GM12891 (cell line): ENCODE results near the gene TNK2.
"Not testable (repeated sequence)": the region's sequence is repeated elsewhere in the genome, so short reads cannot be mapped to it uniquely, and the experiment has no call there.

Experiments used
- DNase-seq: peaks from one replicate; pipeline ENCODE4 v3.0.0; 2011; ENCODE audit warnings: low spot score; ENCODE audit not compliant: insufficient read length
- FAIRE-seq: peaks from 2 replicates; lab custom pipeline; 2011; peaks lifted over from hg19 to GRCh38; lab: Jason Lieb, UNC
- PAX5 ChIP-seq: IDR thresholded peaks from 2 replicates; pipeline ENCODE4 v1.6.1; 2011; ENCODE audit warnings: low read length, moderate library complexity, mild to moderate bottlenecking; ENCODE audit not compliant: insufficient read depth, severe bottlenecking
- POLR2A ChIP-seq: IDR thresholded peaks from 2 replicates; pipeline ENCODE4 v1.6.1; 2011; ENCODE audit warnings: low read depth, low read length, control low read depth
- POLR2AphosphoS5 ChIP-seq: IDR thresholded peaks from 2 replicates; pipeline ENCODE4 v1.6.1; 2011; ENCODE audit warnings: low read depth, low read length, control low read depth
- POU2F2 ChIP-seq: IDR thresholded peaks from 2 replicates; pipeline ENCODE4 v1.6.1; 2011; ENCODE audit warnings: low read depth, mild to moderate bottlenecking, control low read depth, low read length, moderate library complexity
- SPI1 ChIP-seq: IDR thresholded peaks from 2 replicates; pipeline ENCODE4 v1.6.1; 2011; ENCODE audit warnings: low read depth, low read length, control low read depth
- TAF1 ChIP-seq: IDR thresholded peaks from 2 replicates; pipeline ENCODE4 v1.6.1; 2011; ENCODE audit warnings: low read depth, low read length, control low read depth

TNK2 gene

GRCh38 chr3:195873281-195873887, 35.0 kb downstream of the TNK2 start:
- FAIRE-seq, result no peak
- DNase-seq, result no peak
- TF ChIP-seq POU2F2 (no peak), POLR2A (no peak), SPI1 (no peak), PAX5 (no peak), POLR2AphosphoS5 (no peak), TAF1 (no peak)

GRCh38 chr3:195872800-195873199, 35.6 kb downstream of the TNK2 start:
- DNase-seq (no peak), FAIRE-seq (no peak)
- TF ChIP-seq PAX5, result no peak
- no peak for TF ChIP-seq POU2F2
- no peak for TF ChIP-seq POLR2A
- TF ChIP-seq TAF1, result no peak
- TF ChIP-seq POLR2AphosphoS5, result no peak
- no peak for TF ChIP-seq SPI1

DNA sequence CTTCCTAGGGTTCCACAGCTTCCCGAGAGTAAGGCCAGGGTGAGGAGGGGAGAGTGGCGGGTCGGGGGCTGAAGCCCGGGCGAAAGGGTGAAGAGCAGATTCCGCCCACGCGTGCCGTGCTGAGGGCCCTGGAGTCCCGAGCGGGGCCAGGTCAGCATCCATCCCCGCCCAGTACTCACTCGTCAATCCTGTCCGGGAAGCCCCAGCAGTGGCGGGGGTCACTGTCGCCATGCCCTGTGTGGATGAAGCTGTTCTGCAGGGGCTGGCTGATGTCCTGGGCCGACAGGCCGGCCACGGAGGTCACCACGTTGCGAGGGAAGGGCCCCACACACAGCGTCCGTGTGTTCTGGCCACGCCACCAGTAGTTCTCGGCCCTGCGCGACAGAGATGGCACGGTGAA, 36.3 kb downstream of the TNK2 start:
- DNase-seq (no peak), FAIRE-seq (no peak)
- TF ChIP-seq TAF1 (no peak), SPI1 (no peak)

DNA sequence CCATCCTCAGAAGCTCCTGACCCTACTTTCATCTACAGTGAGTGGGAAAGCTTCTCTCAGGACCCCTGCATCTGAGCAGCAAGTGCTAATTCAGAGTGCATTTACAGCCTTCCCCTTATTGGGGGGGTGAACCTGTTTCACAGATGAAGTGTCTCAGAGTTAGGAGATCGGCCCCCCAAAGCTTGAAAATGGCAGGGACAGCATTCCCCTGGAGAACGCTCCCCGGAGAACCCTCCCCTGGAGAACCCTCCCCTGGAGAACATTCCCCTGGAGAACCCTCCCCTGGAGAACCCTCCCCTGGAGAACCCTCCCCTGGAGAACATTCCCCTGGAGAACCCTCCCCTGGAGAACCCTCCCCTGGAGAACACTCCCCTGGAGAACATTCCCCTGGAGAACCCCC, 36.7 kb downstream of the TNK2 start:
- FAIRE-seq, DNase-seq: not testable (repeated sequence)

GRCh38 chr3:195870937-195871336, 37.4 kb downstream of the TNK2 start:
- no peak for FAIRE-seq
- TF ChIP-seq POLR2A (no peak), POLR2AphosphoS5 (no peak), SPI1 (no peak), TAF1 (no peak), POU2F2 (no peak), PAX5 (no peak)
- DNase-seq, result no peak

DNA sequence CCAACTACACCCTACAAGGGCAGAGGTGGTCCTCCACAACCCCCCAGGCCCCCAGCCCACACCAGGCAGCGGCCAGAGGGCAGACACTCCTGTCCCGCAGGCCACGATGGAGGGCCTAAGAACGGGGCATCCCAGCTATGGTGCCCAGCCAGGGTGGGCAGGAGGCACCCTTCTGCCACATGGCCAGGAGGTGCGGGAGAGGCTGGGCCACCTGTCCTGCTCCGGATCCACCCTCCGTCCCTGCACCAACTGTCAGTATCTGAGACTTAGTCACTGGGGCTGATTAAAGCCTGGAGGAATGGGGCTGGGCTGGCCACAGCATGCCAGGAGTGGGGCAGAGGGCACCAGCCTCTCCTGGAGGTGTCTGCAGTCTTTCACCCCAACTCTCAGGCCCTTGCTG, 37.9 kb downstream of the TNK2 start:
- no peak for TF ChIP-seq PAX5
- TF ChIP-seq POLR2AphosphoS5, result no peak
- no peak for TF ChIP-seq POU2F2
- FAIRE-seq (no peak), DNase-seq (no peak)

GRCh38 chr3:195869413-195870001, 38.8 kb downstream of the TNK2 start:
- TF ChIP-seq POLR2AphosphoS5, result no peak
- TF ChIP-seq TAF1, result no peak
- no peak for TF ChIP-seq POLR2A
- no peak for TF ChIP-seq PAX5
- TF ChIP-seq SPI1, result no peak
- no peak for TF ChIP-seq POU2F2
- no peak for FAIRE-seq
- no peak for DNase-seq

- no peak for DNase-seq
Measured at GRCh38 chr3:195868866-195869412, 39.4 kb downstream of the TNK2 start.

DNA sequence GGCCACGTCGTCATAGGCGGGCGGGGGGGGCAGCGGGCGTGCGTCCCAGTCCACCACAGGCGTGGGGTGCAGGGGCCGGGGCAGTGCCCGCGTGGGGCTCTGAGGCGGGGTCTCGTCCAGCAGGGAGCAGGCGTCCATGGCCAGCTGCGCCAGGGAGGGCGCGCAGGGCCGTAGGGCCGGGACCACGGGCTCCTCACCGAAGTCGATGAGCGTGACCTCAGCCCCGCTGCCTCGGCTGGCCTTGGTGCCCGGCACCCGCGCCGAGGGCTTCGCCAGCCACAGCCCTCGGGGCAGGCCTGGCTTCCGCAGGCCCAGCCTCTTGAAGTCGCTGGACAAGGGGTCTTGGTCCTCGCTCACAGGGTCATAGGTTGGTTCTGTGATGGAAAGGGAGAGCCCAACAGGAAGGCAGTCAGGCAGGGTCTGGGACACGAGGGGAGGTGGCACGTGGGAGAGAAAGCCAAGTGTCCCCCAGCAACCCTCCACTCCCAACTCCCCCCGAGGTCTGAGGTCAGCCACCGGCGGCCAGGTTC, 40.0 kb downstream of the TNK2 start:
- DNase-seq (no peak), FAIRE-seq (no peak)
- TF ChIP-seq TAF1 (no peak), POLR2AphosphoS5 (no peak), POLR2A (no peak), POU2F2 (no peak), PAX5 (no peak), SPI1 (no peak)

More at GRCh38 chr3:195868866-195869412, 39.4 kb downstream of the TNK2 start:
- no peak for TF ChIP-seq PAX5
- TF ChIP-seq SPI1, result no peak
- TF ChIP-seq POLR2AphosphoS5, result no peak
- no peak for TF ChIP-seq TAF1
- TF ChIP-seq POLR2A, result no peak
- no peak for TF ChIP-seq POU2F2
- FAIRE-seq, result no peak

DNA sequence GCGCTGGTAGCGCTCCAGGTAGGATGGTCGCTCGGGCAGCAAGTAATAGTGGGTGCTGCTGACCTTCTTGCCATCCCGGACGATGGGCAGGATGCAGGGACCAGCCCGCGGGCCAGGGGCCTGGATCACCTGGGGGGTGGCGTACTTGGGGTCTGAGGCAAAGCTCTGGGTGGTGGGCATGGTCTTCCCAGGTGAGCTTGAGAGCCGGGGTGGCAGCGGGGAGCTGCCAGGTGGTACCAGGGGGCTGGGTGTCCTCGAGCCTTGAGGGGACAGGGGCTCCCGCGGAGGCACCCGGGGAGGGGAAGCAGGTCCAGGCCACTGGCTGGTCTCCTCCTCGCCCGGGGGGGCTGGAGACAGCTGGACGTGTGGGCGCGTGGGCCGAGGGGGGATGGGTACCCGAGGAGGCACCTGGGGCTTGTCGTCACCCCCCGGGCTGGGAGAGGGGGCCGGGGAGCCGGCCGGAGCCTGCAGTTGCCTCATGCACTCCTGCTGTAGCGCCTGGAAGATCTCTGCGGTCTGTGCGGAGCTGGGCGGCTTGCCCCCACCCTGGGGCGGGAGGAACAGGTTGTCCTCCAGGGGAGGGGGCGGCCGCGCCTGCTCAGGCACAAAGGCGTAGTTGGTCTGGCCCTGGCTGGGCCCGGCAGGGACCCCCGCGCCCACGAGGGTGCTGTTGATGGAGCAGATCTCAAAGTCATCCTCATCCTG, 40.6 kb downstream of the TNK2 start:
- DNase-seq (no peak), FAIRE-seq (no peak)
- TF ChIP-seq POU2F2 (no peak), SPI1 (no peak), POLR2A (no peak), POLR2AphosphoS5 (no peak), TAF1 (no peak), PAX5 (no peak)
